ENCODE results near the gene PKHD1.

DNA sequence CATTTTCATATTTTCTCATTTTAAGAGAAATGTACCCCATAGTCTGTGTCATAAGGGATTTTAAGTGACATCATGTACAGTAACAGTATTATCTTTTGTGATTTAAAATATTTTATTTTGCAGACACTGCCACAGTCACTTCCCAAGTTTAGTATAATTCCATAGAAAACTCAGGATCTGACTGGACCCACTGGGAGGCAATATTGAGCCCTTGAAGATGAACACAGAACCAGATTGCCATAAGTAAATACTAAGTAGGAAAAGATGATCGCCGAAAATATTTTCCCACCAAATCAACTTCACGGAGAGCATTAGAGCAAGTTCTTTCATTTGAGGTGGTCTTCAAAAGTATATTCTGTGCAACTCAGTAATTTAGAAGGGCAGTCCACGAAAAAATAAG lies 17.6 kb upstream of the PKHD1 start:
- TF ChIP-seq GATA2 (IDR thresholded peaks at IDR 0.05; ENCODE audit: low read depth, low read length): no peak
- TF ChIP-seq GATA3 (IDR thresholded peaks at IDR 0.05; ENCODE audit: low read depth, low read length): no peak

All from SH-SY5Y (cell line).